ENCODE results near the gene CPEB3.

Gene CPEB3

GRCh38 chr10:92203919-92204623 lies 86.8 kb downstream of the CPEB3 start:
- in situ Hi-C loops (cut with MboI; ENCODE audit: low sequenced_read_pairs, unreplicated experiment): no loop called here
- DNase-seq (ENCODE audit: low spot score): no peak
- TF ChIP-seq CTCF (IDR thresholded peaks at IDR 0.05; ENCODE audit: borderline replicate concordance, control extremely low read depth, extremely low read depth, insufficient read depth, missing control alignments): no peak

- in situ Hi-C loops (cut with MboI; ENCODE audit: low sequenced_read_pairs, unreplicated experiment): no loop called here
- no peak for TF ChIP-seq CTCF (IDR thresholded peaks at IDR 0.05; ENCODE audit: borderline replicate concordance, control extremely low read depth, extremely low read depth, insufficient read depth, missing control alignments)
- DNase-seq (ENCODE audit: low spot score): no peak
Observed at GRCh38 chr10:92202536-92202935, 88.3 kb downstream of the CPEB3 start.

GRCh38 chr10:92200564-92200963 lies 90.3 kb downstream of the CPEB3 start:
- no peak for TF ChIP-seq CTCF (IDR thresholded peaks at IDR 0.05; ENCODE audit: borderline replicate concordance, control extremely low read depth, extremely low read depth, insufficient read depth, missing control alignments)
- in situ Hi-C loops (cut with MboI; ENCODE audit: low sequenced_read_pairs, unreplicated experiment): no loop called here
- DNase-seq (ENCODE audit: low spot score): no peak

- in situ Hi-C loops (cut with MboI; ENCODE audit: low sequenced_read_pairs, unreplicated experiment): no loop called here
- DNase-seq (ENCODE audit: low spot score): no peak
- no peak for TF ChIP-seq CTCF (IDR thresholded peaks at IDR 0.05; ENCODE audit: borderline replicate concordance, control extremely low read depth, extremely low read depth, insufficient read depth, missing control alignments)
Observed at GRCh38 chr10:92187101-92187500, 103.8 kb downstream of the CPEB3 start.

GRCh38 chr10:92184977-92185376 lies 105.9 kb downstream of the CPEB3 start:
- DNase-seq (ENCODE audit: low spot score): no peak
- in situ Hi-C loops (cut with MboI; ENCODE audit: low sequenced_read_pairs, unreplicated experiment): no loop called here
- TF ChIP-seq CTCF (IDR thresholded peaks at IDR 0.05; ENCODE audit: borderline replicate concordance, control extremely low read depth, extremely low read depth, insufficient read depth, missing control alignments): no peak

- in situ Hi-C loops (cut with MboI; ENCODE audit: low sequenced_read_pairs, unreplicated experiment): no loop called here
- TF ChIP-seq CTCF (IDR thresholded peaks at IDR 0.05; ENCODE audit: borderline replicate concordance, control extremely low read depth, extremely low read depth, insufficient read depth, missing control alignments): no peak
- DNase-seq (ENCODE audit: low spot score): no peak
Observed at GRCh38 chr10:92183199-92183598, 107.7 kb downstream of the CPEB3 start.
